Dedifferentiated amniotic fluid mesenchymal stem cell (primary cell): ENCODE data around the gene GRK2.

Experiments
- DNase-seq: peaks from one replicate; pipeline ENCODE4 v3.0.0-alpha.2; 2016; ENCODE audit errors: extremely low spot score

GRK2 gene

GRCh38 chr11:67299471-67300191 is 33.4 kb downstream of the GRK2 start:
- no peak for DNase-seq

GRCh38 chr11:67300256-67300755 is 34.0 kb downstream of the GRK2 start:
- DNase-seq: no peak

- no peak for DNase-seq
These were observed 34.6 kb downstream of the GRK2 start for GRCh38 chr11:67300756-67301312.

- DNase-seq: no peak
These were observed 35.1 kb downstream of the GRK2 start for GRCh38 chr11:67301313-67301921.

- no peak for DNase-seq
These were observed 35.8 kb downstream of the GRK2 start for GRCh38 chr11:67301951-67302516.

GRCh38 chr11:67302571-67303131 is 36.4 kb downstream of the GRK2 start:
- DNase-seq: no peak

- DNase-seq: no peak
These were observed 37.0 kb downstream of the GRK2 start, which contains the start of gene SSH3 for GRCh38 chr11:67303132-67303834. TSS of gene SSH3 (plus strand) at chr11:67303530. CDS start at chr11:67303626, 96 bp downstream.

GRCh38 chr11:67303835-67304411 is 37.6 kb downstream of the GRK2 start:
- DNase-seq: no peak

- no peak for DNase-seq
These were observed 38.3 kb downstream of the GRK2 start for GRCh38 chr11:67304511-67305113.

- DNase-seq: no peak
These were observed 40.7 kb downstream of the GRK2 start for GRCh38 chr11:67306769-67307544.

- DNase-seq: no peak
These were observed 41.3 kb downstream of the GRK2 start for GRCh38 chr11:67307545-67308001.

- DNase-seq: no peak
These were observed 42.0 kb downstream of the GRK2 start for GRCh38 chr11:67308031-67308866.

- no peak for DNase-seq
These were observed 42.9 kb downstream of the GRK2 start for GRCh38 chr11:67309166-67309565.

GRCh38 chr11:67309661-67310061 is 43.4 kb downstream of the GRK2 start:
- no peak for DNase-seq

- no peak for DNase-seq
These were observed 44.2 kb downstream of the GRK2 start for GRCh38 chr11:67310246-67311050.

GRCh38 chr11:67311051-67311555 is 44.8 kb downstream of the GRK2 start:
- DNase-seq: no peak

- DNase-seq: no peak
These were observed 45.3 kb downstream of the GRK2 start for GRCh38 chr11:67311556-67312082.
